SK-N-SH (cell line): Measurements from ENCODE around the gene FAM229A. TPM values are rescaled to one million over a fixed set of nuclear protein-coding genes. Genes with fewer than 3 reads are reported as not detected.
A peak's percentile ranks its signal among the peaks of the same experiment; 100 is the strongest.

ENCODE experiments used
- CTCF ChIA-PET: fragments of 300-600, 350-600 bp; formaldehyde crosslinking; extraction: SDS; loops from one replicate; lab custom pipeline; 2021; lab: Yijun Ruan, JAX
- POLR2A ChIA-PET: fragments of 350-600 bp; sonication (Branson Sonifier 250); formaldehyde crosslinking; extraction: SDS; loops from one replicate; lab custom pipeline; 2020; ENCODE audit warnings: antibody characterized with exemption, inconsistent platforms; lab: Yijun Ruan, JAX
- DNase-seq: peaks from one replicate; pipeline ENCODE4 v3.0.0; 2012
- H2AFZ ChIP-seq: fragments of 200-600 bp; sonication (generic); 2 replicates; pipeline ENCODE4 v1.8.1; 2016; ENCODE audit warnings: antibody characterized with exemption, mild to moderate bottlenecking, low read depth
- H3F3A ChIP-seq: fragments of 200-600 bp; sonication (generic); replicated peaks from 2 replicates; pipeline ENCODE3; 2016; ENCODE audit warnings: antibody characterized with exemption, mild to moderate bottlenecking; ENCODE audit not compliant: insufficient read depth
- H3K27ac ChIP-seq, 2 experiments: fragments of 200-500 bp in 1 of 2; fragments of 200-600 bp in 1 of 2; sonication (Bioruptor generic) in 1 of 2; sonication (generic), shearing (Covaris generic) in 1 of 2; 2 replicates each; pipeline versions ENCODE4 v1.5.1 to v1.6.1; 2014 to 2016; ENCODE audit warnings: low read depth in 2 of 2, inconsistent platforms in 1 of 2, low read length in 1 of 2, mild to moderate bottlenecking in 1 of 2, mixed read lengths in 1 of 2
- H3K27me3 ChIP-seq: fragments of 200-600 bp; sonication (generic), shearing (Covaris generic); 2 replicates; pipeline ENCODE4 v1.6.1; 2016; ENCODE audit warnings: mixed run types; ENCODE audit not compliant: insufficient read depth
- H3K36me3 ChIP-seq, 2 experiments: fragments of 200-500 bp in 1 of 2; fragments of 200-600 bp in 1 of 2; sonication (Bioruptor generic) in 1 of 2; sonication (generic) in 1 of 2; replicated peaks in 1 of 2; 2 replicates each; pipeline versions ENCODE3 to v1.5.1; 2014 to 2016; ENCODE audit warnings: low read length in 1 of 2, mild to moderate bottlenecking in 1 of 2; ENCODE audit not compliant: insufficient read depth in 2 of 2, control insufficient read depth in 1 of 2
- H3K4me1 ChIP-seq, 2 experiments: fragments of 200-500 bp in 1 of 2; fragments of 200-600 bp in 1 of 2; sonication (Bioruptor generic) in 1 of 2; sonication (generic), shearing (Covaris generic) in 1 of 2; 2 replicates each; pipeline versions ENCODE4 v1.5.1 to v1.6.1; 2014 to 2016; ENCODE audit warnings: low read depth in 1 of 2, low read length in 1 of 2, mixed run types in 1 of 2; ENCODE audit not compliant: insufficient read depth in 2 of 2, control insufficient read depth in 1 of 2
- H3K4me2 ChIP-seq: fragments of 200-600 bp; sonication (generic), shearing (Covaris generic); 2 replicates; pipeline ENCODE4 v1.6.1; 2017; ENCODE audit warnings: mixed run types
- H3K4me3 ChIP-seq, 2 experiments: fragments of 200-500 bp in 1 of 2; fragments of 200-600 bp in 1 of 2; sonication (Bioruptor generic) in 1 of 2; sonication (generic), shearing (Covaris generic) in 1 of 2; 2 replicates each; pipeline versions ENCODE4 v1.5.1 to v1.8.1; 2014 to 2016; ENCODE audit warnings: low read depth in 2 of 2, inconsistent platforms in 1 of 2, low read length in 1 of 2, mild to moderate bottlenecking in 1 of 2, mixed read lengths in 1 of 2, moderate library complexity in 1 of 2
- H3K79me2 ChIP-seq: fragments of 200-600 bp; sonication (generic); 2 replicates; pipeline ENCODE4 v1.8.1; 2017; ENCODE audit warnings: mild to moderate bottlenecking; ENCODE audit not compliant: insufficient read depth
- H3K9ac ChIP-seq: fragments of 200-600 bp; sonication (generic); 2 replicates; pipeline ENCODE4 v1.6.1; 2017; ENCODE audit warnings: mixed run types
- H3K9me2 ChIP-seq: fragments of 200-600 bp; sonication (generic); 2 replicates; pipeline ENCODE4 v1.6.1; 2017; ENCODE audit warnings: mixed run types
- H3K9me3 ChIP-seq: fragments of 200-600 bp; sonication (generic); 2 replicates; pipeline ENCODE4 v1.6.1; 2017; ENCODE audit warnings: mixed run types, mild to moderate bottlenecking, moderate library complexity
- H4K20me1 ChIP-seq: fragments of 200-600 bp; sonication (generic); 2 replicates; pipeline ENCODE4 v1.6.1; 2017; ENCODE audit warnings: mild to moderate bottlenecking, mixed run types; ENCODE audit not compliant: insufficient read depth
- CHD2 ChIP-seq: fragments of 150-350 bp; IDR thresholded peaks from 2 replicates; pipeline ENCODE4 v1.6.1; 2018; ENCODE audit warnings: low read length; ENCODE audit not compliant: partially characterized antibody
- CTCF ChIP-seq: fragments of 200-600 bp; sonication (generic); IDR thresholded peaks from 2 replicates; pipeline ENCODE4 v1.6.1; 2017; ENCODE audit warnings: antibody characterized with exemption, mild to moderate bottlenecking, moderate library complexity
- ELF1 ChIP-seq: IDR thresholded peaks from 2 replicates; pipeline ENCODE4 v1.4.0; 2012
- EZH2phosphoT487 ChIP-seq: fragments of 200-600 bp; sonication (generic); IDR thresholded peaks from 2 replicates; pipeline ENCODE4 v1.6.1; 2017; ENCODE audit warnings: low read depth, mixed run types, mild to moderate bottlenecking, antibody characterized with exemption, moderate library complexity, borderline replicate concordance
- GABPA ChIP-seq: IDR thresholded peaks from 2 replicates; pipeline ENCODE4 v1.4.0; 2012; ENCODE audit warnings: low read depth, mild to moderate bottlenecking
- MXI1 ChIP-seq: IDR thresholded peaks from 2 replicates; pipeline ENCODE4 v1.6.1; 2012; ENCODE audit warnings: mild to moderate bottlenecking, low read depth, low read length, improper control_type of control experiment
- NRF1 ChIP-seq: IDR thresholded peaks from 2 replicates; pipeline ENCODE4 v1.6.1; 2012; ENCODE audit warnings: low read depth, mild to moderate bottlenecking, low read length
- RAD21 ChIP-seq: IDR thresholded peaks from 2 replicates; pipeline ENCODE4 v1.6.1; 2012; ENCODE audit warnings: mild to moderate bottlenecking, low read length
- SIN3A ChIP-seq: IDR thresholded peaks from 2 replicates; pipeline ENCODE4 v1.6.1; 2012; ENCODE audit warnings: low read depth, mild to moderate bottlenecking, low read length, moderate library complexity, borderline replicate concordance
- SMC3 ChIP-seq: IDR thresholded peaks from 2 replicates; pipeline ENCODE4 v1.6.1; 2012; ENCODE audit warnings: low read depth, low read length, improper control_type of control experiment
- USF1 ChIP-seq: IDR thresholded peaks from 2 replicates; pipeline ENCODE4 v1.4.0; 2012; ENCODE audit warnings: low read depth, borderline replicate concordance
- WGBS: methylation state at CpG from one replicate; pipeline ENCODE4 v1.1.6; 2017; ENCODE audit warnings: low lambda C conversion rate; 5-methylcytosine and 5-hydroxymethylcytosine counted together
- polyA plus RNA-seq, 3 experiments: library from polyadenylated mRNA; depleted of rRNA; stranded (reverse); fragments of >200 nt; gene quantifications; 2 replicates each; pipeline ENCODE4 v1.2.3, GENCODE V29; 2012
- TF ChIP-seq, protein P1 (sequence below): IDR thresholded peaks from 2 replicates; pipeline ENCODE4; 2012
- TF ChIP-seq, protein P2 (sequence below): fragments of 150-350 bp; IDR thresholded peaks from 2 replicates; pipeline ENCODE4 v1.6.1; 2016; ENCODE audit warnings: mild to moderate bottlenecking, low read depth, low read length
- TF ChIP-seq, protein P3 (sequence below): IDR thresholded peaks from 2 replicates; pipeline ENCODE4 v1.4.0; 2012; ENCODE audit warnings: low read depth, borderline replicate concordance

The FAM229A gene
- polyA plus RNA-seq, 1 of the 3 experiments (the other 2 are of a cell fraction) = 8.0 TPM

DNA sequence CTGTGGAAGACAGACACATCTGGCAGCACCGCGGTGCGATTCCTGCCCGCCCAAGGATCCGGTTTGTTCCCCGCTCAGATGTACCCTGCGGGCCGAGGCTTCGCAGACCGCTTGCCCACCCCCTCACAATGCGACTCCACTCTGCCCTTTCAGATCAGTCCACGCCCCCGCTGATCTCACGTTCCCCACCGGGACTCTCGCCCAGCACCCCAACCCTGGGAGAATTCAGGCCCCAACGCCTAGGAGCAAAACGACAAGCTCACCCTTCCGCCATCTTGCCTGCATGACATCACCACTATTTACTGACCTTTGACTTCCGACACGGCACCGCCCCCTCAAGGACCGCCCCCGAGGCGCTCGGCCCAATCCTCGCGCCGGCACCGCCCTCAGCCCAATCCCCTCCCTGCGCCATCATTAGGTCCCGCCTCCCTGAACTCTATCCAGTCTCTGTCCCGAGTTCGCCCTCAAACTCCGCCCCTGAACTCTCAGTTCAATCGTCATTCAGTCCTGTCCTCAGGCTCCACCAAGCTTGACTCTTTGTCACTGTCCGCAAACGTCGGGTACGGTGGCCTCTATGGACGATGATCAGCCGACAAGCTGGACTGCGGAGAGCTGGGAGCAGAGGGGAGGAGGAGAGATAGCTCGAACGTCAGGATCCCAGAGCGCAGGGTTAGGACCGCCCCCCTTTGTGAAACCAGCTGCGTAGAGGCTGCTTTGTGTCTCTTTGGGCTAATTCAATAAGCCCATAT is 32.0 kb upstream of the FAM229A start, which contains the start of gene BSDC1 (continued):
- TF ChIP-seq, protein P1, sequence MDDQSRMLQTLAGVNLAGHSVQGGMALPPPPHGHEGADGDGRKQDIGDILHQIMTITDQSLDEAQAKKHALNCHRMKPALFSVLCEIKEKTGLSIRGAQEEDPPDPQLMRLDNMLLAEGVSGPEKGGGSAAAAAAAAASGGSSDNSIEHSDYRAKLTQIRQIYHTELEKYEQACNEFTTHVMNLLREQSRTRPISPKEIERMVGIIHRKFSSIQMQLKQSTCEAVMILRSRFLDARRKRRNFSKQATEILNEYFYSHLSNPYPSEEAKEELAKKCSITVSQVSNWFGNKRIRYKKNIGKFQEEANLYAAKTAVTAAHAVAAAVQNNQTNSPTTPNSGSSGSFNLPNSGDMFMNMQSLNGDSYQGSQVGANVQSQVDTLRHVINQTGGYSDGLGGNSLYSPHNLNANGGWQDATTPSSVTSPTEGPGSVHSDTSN = peak; percentile 78

GRCh38 chr1:32393832-32394140 is 31.5 kb upstream of the FAM229A start:
- no peak for DNase-seq

GRCh38 chr1:32393136-32393535 is 30.9 kb upstream of the FAM229A start:
- Histone ChIP-seq H3K4me3 (peak overlapping the region; percentile 83 to 84), H3K4me2 (peak overlapping the region; percentile 80), H3K27me3 (no peaks in the 10 kb centered on the region), H3K9me2 (no peaks in the 10 kb centered on the region), H3K9ac (peak overlapping the region; percentile 89), H4K20me1 (no peaks in the 10 kb centered on the region), H3F3A (peaks cover 11% of the 10 kb centered on the region), H3K9me3 (no peaks in the 10 kb centered on the region), H2AFZ (no peak overlapping the region), H3K4me1 (peaks cover 0 to 7% of the 10 kb centered on the region in 2 experiments; a peak in 2 of 4 replicates), H3K79me2 (peaks cover 52% of the 10 kb centered on the region), H3K36me3 (peaks cover 17 to 19% of the 10 kb centered on the region in 2 experiments), H3K27ac (no peak overlapping the region; a peak in 1 of 4 replicates)
- DNase-seq = no peak
- WGBS = 65% methylated on average over 1 of the region's 1 CpG
- POLR2A ChIA-PET = interaction anchor here (0.5 kb wide), 1 partner anchor 8 kb away, joined by 5 read pairs; no protein-coding TSS in a partner anchor
- CTCF ChIA-PET = interaction anchor here (1.1 to 2.6 kb wide), 4 partner anchors 8 to 178 kb away, joined by 3 to 8 read pairs (median 6); partner anchors contain the start of gene MARCKSL1
- TF ChIP-seq USF1 = no peak
- TF ChIP-seq GABPA = no peak
- no peak for TF ChIP-seq SMC3
- no peak for TF ChIP-seq MXI1
- no peak for TF ChIP-seq EZH2phosphoT487
- TF ChIP-seq CHD2 = no peak
- no peak for TF ChIP-seq NRF1
- no peak for TF ChIP-seq CTCF
- TF ChIP-seq, protein P2, sequence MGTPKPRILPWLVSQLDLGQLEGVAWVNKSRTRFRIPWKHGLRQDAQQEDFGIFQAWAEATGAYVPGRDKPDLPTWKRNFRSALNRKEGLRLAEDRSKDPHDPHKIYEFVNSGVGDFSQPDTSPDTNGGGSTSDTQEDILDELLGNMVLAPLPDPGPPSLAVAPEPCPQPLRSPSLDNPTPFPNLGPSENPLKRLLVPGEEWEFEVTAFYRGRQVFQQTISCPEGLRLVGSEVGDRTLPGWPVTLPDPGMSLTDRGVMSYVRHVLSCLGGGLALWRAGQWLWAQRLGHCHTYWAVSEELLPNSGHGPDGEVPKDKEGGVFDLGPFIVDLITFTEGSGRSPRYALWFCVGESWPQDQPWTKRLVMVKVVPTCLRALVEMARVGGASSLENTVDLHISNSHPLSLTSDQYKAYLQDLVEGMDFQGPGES = no peak
- TF ChIP-seq, protein P3, sequence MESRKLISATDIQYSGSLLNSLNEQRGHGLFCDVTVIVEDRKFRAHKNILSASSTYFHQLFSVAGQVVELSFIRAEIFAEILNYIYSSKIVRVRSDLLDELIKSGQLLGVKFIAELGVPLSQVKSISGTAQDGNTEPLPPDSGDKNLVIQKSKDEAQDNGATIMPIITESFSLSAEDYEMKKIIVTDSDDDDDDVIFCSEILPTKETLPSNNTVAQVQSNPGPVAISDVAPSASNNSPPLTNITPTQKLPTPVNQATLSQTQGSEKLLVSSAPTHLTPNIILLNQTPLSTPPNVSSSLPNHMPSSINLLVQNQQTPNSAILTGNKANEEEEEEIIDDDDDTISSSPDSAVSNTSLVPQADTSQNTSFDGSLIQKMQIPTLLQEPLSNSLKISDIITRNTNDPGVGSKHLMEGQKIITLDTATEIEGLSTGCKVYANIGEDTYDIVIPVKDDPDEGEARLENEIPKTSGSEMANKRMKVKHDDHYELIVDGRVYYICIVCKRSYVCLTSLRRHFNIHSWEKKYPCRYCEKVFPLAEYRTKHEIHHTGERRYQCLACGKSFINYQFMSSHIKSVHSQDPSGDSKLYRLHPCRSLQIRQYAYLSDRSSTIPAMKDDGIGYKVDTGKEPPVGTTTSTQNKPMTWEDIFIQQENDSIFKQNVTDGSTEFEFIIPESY = no peak
- TF ChIP-seq RAD21 = no peak
- no peak for TF ChIP-seq SIN3A

More at GRCh38 chr1:32393832-32394140, 31.5 kb upstream of the FAM229A start:
- WGBS = 16% methylated on average over 8 of the region's 15 CpGs
- H3K9ac ChIP-seq = peak overlapping the region; percentile 89
- ChIA-PET POLR2A (interaction anchor here (1.1 to 1.5 kb wide), 3 partner anchors 15 to 257 kb away, joined by 3 to 6 read pairs (median 5); partner anchors contain the start of genes RBBP4 and ZBTB8OS), CTCF (interaction anchor here (1.1 to 2.2 kb wide), 3 partner anchors 39 to 178 kb away, joined by 3 to 8 read pairs (median 4); partner anchors contain the start of gene MARCKSL1)
- H3K4me3 ChIP-seq = peak overlapping the region; percentile 83 to 84
- peak overlapping the region; percentile 80 for H3K4me2 ChIP-seq
- no peaks in the 10 kb centered on the region for H3K27me3 ChIP-seq
- peaks cover 16% of the 10 kb centered on the region for H3F3A ChIP-seq
- no peak for TF ChIP-seq GABPA
- no peak for TF ChIP-seq ELF1
- no peaks in the 10 kb centered on the region for H3K9me2 ChIP-seq
- H3K4me1 ChIP-seq = peaks cover 0 to 7% of the 10 kb centered on the region in 2 experiments; a peak in 2 of 4 replicates
- no peaks in the 10 kb centered on the region for H4K20me1 ChIP-seq
- peaks cover 49% of the 10 kb centered on the region for H3K79me2 ChIP-seq
- H3K27ac ChIP-seq = peak overlapping the region; percentile 71 to 92; a peak in 3 of 4 replicates
- peak overlapping the region; percentile 47; the same call in 1 of the 2 replicates for H2AFZ ChIP-seq
- H3K9me3 ChIP-seq = no peaks in the 10 kb centered on the region
- H3K36me3 ChIP-seq = peaks cover 13 to 19% of the 10 kb centered on the region in 2 experiments
